ENCODE measurements around the gene CACNA1S. TPM values are rescaled to one million over a fixed set of nuclear protein-coding genes. Genes with fewer than 3 reads are reported as not detected.

CACNA1S gene
- total and polyA plus RNA-seq, 10 donors: 0.04 to 0.17 (median 0.09) TPM; not detected in 7

DNA sequence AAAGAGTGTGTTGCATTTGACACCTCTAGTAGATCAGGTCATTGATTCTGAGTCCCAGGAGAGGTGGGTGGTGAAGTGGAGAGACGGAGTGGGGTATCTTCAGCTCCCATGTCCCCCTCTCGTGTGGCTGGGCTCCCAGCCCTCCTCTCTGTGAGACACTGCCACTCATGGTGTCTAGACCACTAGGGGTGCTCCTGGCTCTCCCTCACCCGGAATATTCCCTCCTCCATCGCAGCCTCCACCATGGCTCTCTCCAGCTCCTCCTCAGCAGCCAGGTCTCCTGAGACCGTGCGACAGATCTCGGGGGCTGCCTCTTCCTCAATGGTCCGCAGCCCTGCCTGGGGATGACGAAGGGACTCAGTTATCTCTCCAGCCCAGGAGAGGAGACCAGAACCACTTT, 68.1 kb downstream of the CACNA1S start:
- H3K4me3 ChIP-seq: no peak overlapping the region
- DNase-seq: no peak
- H3K36me3 ChIP-seq: no peaks in the 10 kb centered on the region
- no peak overlapping the region for H3K27ac ChIP-seq
- intact Hi-C loops (cut with DNase I; ENCODE audit: low total_unique reads): no loop called here
- no peak for TF ChIP-seq POLR2A (IDR thresholded peaks at IDR 0.05)
- TF ChIP-seq POLR2AphosphoS5 (IDR thresholded peaks at IDR 0.05): no peak
- TF ChIP-seq, protein P1, sequence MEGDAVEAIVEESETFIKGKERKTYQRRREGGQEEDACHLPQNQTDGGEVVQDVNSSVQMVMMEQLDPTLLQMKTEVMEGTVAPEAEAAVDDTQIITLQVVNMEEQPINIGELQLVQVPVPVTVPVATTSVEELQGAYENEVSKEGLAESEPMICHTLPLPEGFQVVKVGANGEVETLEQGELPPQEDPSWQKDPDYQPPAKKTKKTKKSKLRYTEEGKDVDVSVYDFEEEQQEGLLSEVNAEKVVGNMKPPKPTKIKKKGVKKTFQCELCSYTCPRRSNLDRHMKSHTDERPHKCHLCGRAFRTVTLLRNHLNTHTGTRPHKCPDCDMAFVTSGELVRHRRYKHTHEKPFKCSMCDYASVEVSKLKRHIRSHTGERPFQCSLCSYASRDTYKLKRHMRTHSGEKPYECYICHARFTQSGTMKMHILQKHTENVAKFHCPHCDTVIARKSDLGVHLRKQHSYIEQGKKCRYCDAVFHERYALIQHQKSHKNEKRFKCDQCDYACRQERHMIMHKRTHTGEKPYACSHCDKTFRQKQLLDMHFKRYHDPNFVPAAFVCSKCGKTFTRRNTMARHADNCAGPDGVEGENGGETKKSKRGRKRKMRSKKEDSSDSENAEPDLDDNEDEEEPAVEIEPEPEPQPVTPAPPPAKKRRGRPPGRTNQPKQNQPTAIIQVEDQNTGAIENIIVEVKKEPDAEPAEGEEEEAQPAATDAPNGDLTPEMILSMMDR (IDR thresholded peaks at IDR 0.05 in 8 of 11, conservative IDR thresholded peaks at IDR 0.05 in 3 of 11): no peak
- peaks cover 0 to 10% (median 7%) of the 10 kb centered on the region in 6 donors for H3K4me1 ChIP-seq
- H3K9me3 ChIP-seq: no peaks in the 10 kb centered on the region
- WGBS, 5 donors: 87 to 91% (median 88%) methylated on average over 9 of the region's 9 CpGs
- H3K27me3 ChIP-seq (replicated peaks in 1 of 7): no peaks in the 10 kb centered on the region

DNA sequence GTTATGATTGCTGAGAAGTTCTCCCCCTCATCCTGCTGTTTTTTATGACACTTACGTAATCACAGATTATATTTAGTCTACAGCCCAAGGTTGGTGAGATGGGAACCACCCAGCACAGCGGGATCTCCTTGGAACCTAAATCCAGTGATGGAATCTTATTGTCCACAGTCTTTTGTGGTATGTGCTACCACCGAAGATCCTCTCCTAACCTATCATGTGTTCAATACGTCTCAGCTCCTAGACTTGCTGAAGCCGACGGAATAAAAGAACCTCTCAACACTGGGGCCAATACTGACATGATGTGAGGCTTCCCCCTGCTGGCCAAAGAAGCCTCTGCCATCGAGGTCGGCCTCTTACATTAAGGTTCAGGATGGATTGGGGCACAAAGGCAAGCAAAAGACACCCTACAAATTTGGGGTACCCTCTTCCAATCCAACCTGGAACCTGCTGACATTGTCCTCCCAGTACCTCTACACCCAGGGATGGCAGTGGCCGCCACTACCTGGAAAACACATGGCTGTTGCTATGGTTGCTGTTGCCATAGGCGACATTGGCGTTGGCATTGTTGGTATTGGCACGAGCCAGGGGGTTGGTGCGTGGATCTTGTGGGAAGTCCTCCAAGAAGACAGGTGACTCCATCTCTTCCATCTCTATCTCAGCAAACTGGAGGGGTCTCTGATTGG, 69.3 kb downstream of the CACNA1S start:
- intact Hi-C loops (cut with DNase I; ENCODE audit: low total_unique reads): loop anchor here (2.0 kb wide), 1 partner anchor 70 kb away; no protein-coding TSS in a partner anchor
- Histone ChIP-seq H3K27ac (no peak overlapping the region), H3K9me3 (no peaks in the 10 kb centered on the region), H3K36me3 (no peaks in the 10 kb centered on the region), H3K4me3 (no peak overlapping the region), H3K27me3 (replicated peaks in 1 of 7) (no peaks in the 10 kb centered on the region), H3K4me1 (peaks cover 0 to 10% (median 7%) of the 10 kb centered on the region in 6 donors)
- WGBS, 5 donors: 32 to 40% (median 39%) methylated on average over 13 of the region's 13 CpGs
- DNase-seq: peak; percentile 86
- peak in 1 of 3 donors; percentile 63 for TF ChIP-seq POLR2AphosphoS5 (IDR thresholded peaks at IDR 0.05)
- TF ChIP-seq, protein P1 (IDR thresholded peaks at IDR 0.05 in 8 of 11, conservative IDR thresholded peaks at IDR 0.05 in 3 of 11): peak; percentile 80 to 94 (median 92)
- no peak for TF ChIP-seq POLR2A (IDR thresholded peaks at IDR 0.05)

DNA sequence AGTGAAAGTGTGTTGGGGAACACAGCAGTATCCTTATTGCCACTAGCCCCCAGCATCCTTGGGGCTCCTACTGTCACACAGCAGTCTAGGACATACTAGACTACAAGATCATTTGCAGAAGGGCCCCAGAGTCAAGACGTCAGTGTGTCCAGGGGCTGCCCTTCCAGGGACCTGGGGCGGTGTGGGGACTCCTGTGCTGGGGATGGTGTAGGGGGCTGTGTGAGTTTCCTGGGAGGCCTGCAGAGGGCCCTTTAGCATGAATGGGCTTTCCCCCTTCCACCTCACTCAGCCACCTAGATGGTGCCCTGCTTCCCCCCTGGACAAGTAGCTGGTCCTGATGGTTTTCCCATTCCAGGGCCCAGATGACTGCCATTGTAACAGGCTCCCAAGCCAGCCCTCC, 71.2 kb downstream of the CACNA1S start:
- Histone ChIP-seq H3K4me3 (no peak overlapping the region), H3K27me3 (replicated peaks in 1 of 7) (no peaks in the 10 kb centered on the region), H3K4me1 (peaks cover 0 to 10% (median 7%) of the 10 kb centered on the region in 6 donors), H3K9me3 (no peaks in the 10 kb centered on the region), H3K36me3 (no peaks in the 10 kb centered on the region), H3K27ac (no peak overlapping the region)
- no peak for DNase-seq
- intact Hi-C loops (cut with DNase I; ENCODE audit: low total_unique reads): no loop called here
- WGBS, 5 donors: 73 to 100% (median 94%) methylated on average over 2 of the region's 2 CpGs
- TF ChIP-seq POLR2A (IDR thresholded peaks at IDR 0.05): no peak
- TF ChIP-seq, protein P1 (IDR thresholded peaks at IDR 0.05 in 8 of 11, conservative IDR thresholded peaks at IDR 0.05 in 3 of 11): no peak
- no peak for TF ChIP-seq POLR2AphosphoS5 (IDR thresholded peaks at IDR 0.05)

DNA sequence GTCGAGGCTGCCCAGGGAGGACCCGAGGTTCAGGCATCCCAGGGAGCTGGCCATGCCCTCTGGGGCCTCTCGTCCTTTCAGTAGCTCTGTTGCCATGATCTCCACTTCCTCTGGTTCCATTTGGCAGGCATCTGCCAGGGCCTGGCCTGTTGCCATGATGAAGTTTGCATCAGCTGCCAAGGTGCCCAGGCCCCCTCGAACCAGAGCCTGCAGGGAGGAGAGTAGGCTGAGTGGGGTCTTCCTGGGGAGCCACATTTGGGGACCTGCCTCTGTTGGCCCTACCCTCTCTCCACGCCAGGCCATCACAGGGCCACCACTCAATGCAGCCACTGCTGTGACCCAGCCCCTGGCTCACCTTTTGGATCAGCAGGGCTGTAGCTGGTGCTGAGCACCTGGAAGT, 72.3 kb downstream of the CACNA1S start:
- no peak for DNase-seq

More for the DNA sequence above, 72.3 kb downstream of the CACNA1S start:
- intact Hi-C loops (cut with DNase I; ENCODE audit: low total_unique reads): no loop called here
- Histone ChIP-seq H3K36me3 (no peaks in the 10 kb centered on the region), H3K4me3 (no peak overlapping the region), H3K27me3 (replicated peaks in 1 of 7) (no peaks in the 10 kb centered on the region), H3K4me1 (peaks cover 0 to 10% (median 7%) of the 10 kb centered on the region in 6 donors), H3K9me3 (no peaks in the 10 kb centered on the region), H3K27ac (no peak overlapping the region)
- WGBS, 5 donors: 65 to 86% (median 75%) methylated on average over 3 to 5 of the region's 5 CpGs
- TF ChIP-seq, protein P1 (IDR thresholded peaks at IDR 0.05 in 8 of 11, conservative IDR thresholded peaks at IDR 0.05 in 3 of 11): no peak
- no peak for TF ChIP-seq POLR2AphosphoS5 (IDR thresholded peaks at IDR 0.05)
- TF ChIP-seq POLR2A (IDR thresholded peaks at IDR 0.05): no peak
